Transverse colon (tissue), 4 donors: ENCODE data around the gene NR4A1. TPM values are rescaled to one million over a fixed set of nuclear protein-coding genes. Genes with fewer than 3 reads are reported as not detected.

ENCODE experiments used
- DNase-seq: peaks from one replicate; pipeline ENCODE4 v3.0.0-alpha.2; 2019
- H3K27ac ChIP-seq, 4 donors: fragments of 200-600 bp; sonication (generic); 2 replicates each; pipeline ENCODE4 v1.5.1; 2016 to 2018; ENCODE audit warnings: inconsistent platforms in 4 of 4
- H3K27me3 ChIP-seq: fragments of 200-600 bp; sonication (generic); 2 replicates; pipeline ENCODE4 v1.5.1; 2017; ENCODE audit warnings: inconsistent platforms
- H3K36me3 ChIP-seq, 4 donors: fragments of 200-600 bp; sonication (generic); 2 replicates each; pipeline ENCODE4 v1.5.1; 2017 to 2019; ENCODE audit warnings: inconsistent platforms in 4 of 4
- H3K4me1 ChIP-seq, 4 donors: fragments of 200-600 bp; sonication (generic); 2 replicates each; pipeline ENCODE4 v1.5.1; 2017 to 2020; ENCODE audit warnings: inconsistent platforms in 4 of 4
- H3K4me3 ChIP-seq, 4 donors: fragments of 200-600 bp; sonication (generic); 1 replicate in 1 of 4; 2 replicates in 3 of 4; pipeline versions ENCODE4 v1.5.1 to v1.6.1; 2017 to 2019; ENCODE audit warnings: inconsistent platforms in 4 of 4
- H3K9me3 ChIP-seq, 2 donors: fragments of 200-600 bp; sonication (generic); 2 replicates each; pipeline ENCODE4 v1.5.1; 2017 to 2019; ENCODE audit warnings: inconsistent platforms in 2 of 2
- CTCF ChIP-seq, 5 experiments: fragments of 200-600 bp in 3 of 5; fragments of 450-650 bp in 2 of 5; sonication (generic) in 3 of 5; IDR thresholded peaks; 1 replicate in 2 of 5; 2 replicates in 3 of 5; pipeline ENCODE4 v1.5.1; 2016 to 2017; ENCODE audit warnings: antibody characterized with exemption in 5 of 5, inconsistent platforms in 3 of 5, mild to moderate bottlenecking in 2 of 5, moderate library complexity in 1 of 5
- EP300 ChIP-seq: sonication (generic); formaldehyde crosslinking; IDR thresholded peaks from one replicate; pipeline ENCODE4 v1.6.1; 2017; ENCODE audit warnings: antibody characterized with exemption, low read depth
- POLR2A ChIP-seq: fragments of 450-650 bp; IDR thresholded peaks from one replicate; pipeline ENCODE4 v1.6.1; 2016; ENCODE audit warnings: antibody characterized with exemption, mild to moderate bottlenecking, moderate library complexity
- POLR2AphosphoS5 ChIP-seq, 3 donors: sonication (generic); formaldehyde crosslinking; IDR thresholded peaks; one replicate each; pipeline ENCODE4 v1.6.1; 2016; ENCODE audit warnings: antibody characterized with exemption in 3 of 3
- WGBS, 2 donors: methylation state at CpG; one replicate each; pipeline ENCODE4 v1.1.5; 2018; ENCODE audit warnings: low coverage in 1 of 2; 5-methylcytosine and 5-hydroxymethylcytosine counted together
- in situ Hi-C, 4 donors: fragments of 200-750 bp; cut with MboI; loops; one replicate each; pipeline versions ENCODE4 v1.15.0 to v1.15.1; 2017; ENCODE audit warnings: low sequenced_read_pairs in 3 of 4, low pct_ligation_motif_present in 1 of 4, low pct_unique_long_range_greater_than_20kb in 1 of 4
- intact Hi-C: fragments of 100-400 bp; cut with DNase I; formaldehyde crosslinking; loops from one replicate; pipeline ENCODE4 v1.15.1; 2023; ENCODE audit warnings: low total_unique reads
- total RNA-seq, 4 donors: library from RNA; depleted of rRNA; stranded (reverse); fragments of >200 nt; gene quantifications; one replicate each; pipeline ENCODE4 v1.1.0, GENCODE V29; 2016

NR4A1 gene
- total RNA-seq, 4 donors from 2014 or later = 50.7 to 102 (median 76.9) TPM

- peaks cover 36 to 45% (median 41%) of the 10 kb centered on the region in 4 donors for H3K4me1 ChIP-seq
- H3K4me3 ChIP-seq = no peak overlapping the region
- intact Hi-C loops (no loop called here), in situ Hi-C loops (no loop called here)
- 80 to 92% methylated on average over 1 to 7 of the region's 7 CpGs for WGBS, 2 donors
- H3K9me3 ChIP-seq = no peaks in the 10 kb centered on the region
- H3K27ac ChIP-seq = no peak overlapping the region
- TF ChIP-seq POLR2AphosphoS5 (IDR thresholded peaks at IDR 0.05) = no peak
- H3K27me3 ChIP-seq = no peaks in the 10 kb centered on the region
- DNase-seq = no peak
- no peaks in the 10 kb centered on the region for H3K36me3 ChIP-seq
Observed at GRCh38 chr12:52046859-52047258, 4.4 kb upstream of the NR4A1 start.

GRCh38 chr12:52049286-52049685 lies 2.0 kb upstream of the NR4A1 start:
- Histone ChIP-seq H3K36me3 (no peaks in the 10 kb centered on the region), H3K4me1 (peaks cover 39 to 57% (median 49%) of the 10 kb centered on the region in 4 donors), H3K27me3 (no peaks in the 10 kb centered on the region), H3K9me3 (no peaks in the 10 kb centered on the region), H3K4me3 (no peak overlapping the region), H3K27ac (peak overlapping the region in 2 of 4 donors; percentile 95 to 98)
- TF ChIP-seq POLR2A = no peak
- no peak for TF ChIP-seq CTCF (IDR thresholded peaks at IDR 0.05)
- no peak for TF ChIP-seq EP300
- no peak for TF ChIP-seq POLR2AphosphoS5 (IDR thresholded peaks at IDR 0.05)
- intact Hi-C loops (no loop called here), in situ Hi-C loops (no loop called here)
- 71 to 79% methylated on average over 2 to 4 of the region's 4 CpGs for WGBS, 2 donors
- no peak for DNase-seq

- no peak for TF ChIP-seq POLR2A
- TF ChIP-seq EP300 = no peak
- no peak for TF ChIP-seq POLR2AphosphoS5 (IDR thresholded peaks at IDR 0.05)
- TF ChIP-seq CTCF (IDR thresholded peaks at IDR 0.05) = no peak
Observed at GRCh38 chr12:52049688-52050087, 1.6 kb upstream of the NR4A1 start.

GRCh38 chr12:52050116-52050757 lies 1.0 kb upstream of the NR4A1 start:
- intact Hi-C loops = no loop called here
- Histone ChIP-seq H3K27ac (peak overlapping the region; percentile 91 to 98 (median 94)), H3K4me1 (peaks cover 39 to 49% (median 41%) of the 10 kb centered on the region in 4 donors), H3K9me3 (no peaks in the 10 kb centered on the region), H3K4me3 (peak overlapping the region; percentile 44 to 67 (median 56)), H3K27me3 (no peaks in the 10 kb centered on the region), H3K36me3 (no peaks in the 10 kb centered on the region)
- no peak for DNase-seq
- 18% methylated on average over 16 of the region's 16 CpGs; no CpG with 5 or more reads in 1 of the 2 donors for WGBS, 2 donors
- in situ Hi-C loops = no loop called here
- TF ChIP-seq CTCF (IDR thresholded peaks at IDR 0.05) = no peak
- no peak for TF ChIP-seq POLR2AphosphoS5 (IDR thresholded peaks at IDR 0.05)
- no peak for TF ChIP-seq POLR2A

More at GRCh38 chr12:52049688-52050087, 1.6 kb upstream of the NR4A1 start:
- no peak for DNase-seq
- intact Hi-C loops (no loop called here), in situ Hi-C loops (no loop called here)
- Histone ChIP-seq H3K4me3 (no peak overlapping the region), H3K27me3 (no peaks in the 10 kb centered on the region), H3K4me1 (peaks cover 39 to 54% (median 47%) of the 10 kb centered on the region in 4 donors), H3K36me3 (no peaks in the 10 kb centered on the region), H3K27ac (peak overlapping the region; percentile 91 to 98 (median 94)), H3K9me3 (no peaks in the 10 kb centered on the region)
- 89 to 91% methylated on average over 1 to 5 of the region's 5 CpGs for WGBS, 2 donors
